Transverse colon (tissue), 4 donors: ENCODE data around the gene ZNF618.

Source experiments
- CTCF ChIP-seq, 5 experiments: fragments of 200-600 bp in 3 of 5; fragments of 450-650 bp in 2 of 5; sonication (generic) in 3 of 5; IDR thresholded peaks; 1 replicate in 2 of 5; 2 replicates in 3 of 5; pipeline ENCODE4 v1.5.1; 2016 to 2017; ENCODE audit warnings: antibody characterized with exemption in 5 of 5, inconsistent platforms in 3 of 5, mild to moderate bottlenecking in 2 of 5, moderate library complexity in 1 of 5
- EP300 ChIP-seq: sonication (generic); formaldehyde crosslinking; IDR thresholded peaks from one replicate; pipeline ENCODE4 v1.6.1; 2017; ENCODE audit warnings: antibody characterized with exemption, low read depth
- POLR2A ChIP-seq: fragments of 450-650 bp; IDR thresholded peaks from one replicate; pipeline ENCODE4 v1.6.1; 2016; ENCODE audit warnings: antibody characterized with exemption, mild to moderate bottlenecking, moderate library complexity
- POLR2AphosphoS5 ChIP-seq, 3 donors: sonication (generic); formaldehyde crosslinking; IDR thresholded peaks; one replicate each; pipeline ENCODE4 v1.6.1; 2016; ENCODE audit warnings: antibody characterized with exemption in 3 of 3

- TF ChIP-seq POLR2AphosphoS5 (IDR thresholded peaks at IDR 0.05): no peak
- TF ChIP-seq CTCF (IDR thresholded peaks at IDR 0.05): no peak
- TF ChIP-seq POLR2A: no peak
- TF ChIP-seq EP300: no peak
Observed at GRCh38 chr9:114088571-114089170, 212.6 kb downstream of the ZNF618 start.
